K562 (cell line): Measurements from ENCODE around the gene CACNA2D3. TPM values are rescaled to one million over a fixed set of nuclear protein-coding genes. Genes with fewer than 3 reads are reported as not detected.

Experiments
- ATAC-seq: fragments of 200-7000 bp; cut with Tn5 transposase; 3 replicates; pipeline ENCODE4 v1.9.1; 2020; ENCODE audit warnings: moderate library complexity
- BruUV-seq: library from RNA; stranded (reverse); fragments of 400-500 nt; replicated peaks from 2 replicates; lab custom pipeline; 2021; lab: Mats Ljungman, UMichigan
- CTCF ChIA-PET: fragments of 300-600 bp; formaldehyde crosslinking; extraction: SDS; loops from one replicate; lab custom pipeline; 2021; ENCODE audit warnings: low intra/inter-chr PET ratio; lab: Yijun Ruan, JAX
- POLR2A ChIA-PET: fragments of 300-600, 350-650 bp; sonication (Branson Sonifier 250); formaldehyde crosslinking; extraction: SDS; loops from one replicate; lab custom pipeline; 2021; ENCODE audit warnings: antibody characterized with exemption, inconsistent platforms; lab: Yijun Ruan, JAX
- DNase-seq, 4 experiments: peaks; one replicate each; pipeline versions ENCODE4 v3.0.0 to v3.0.0-alpha.2; 2011 to 2018; ENCODE audit warnings: low spot score in 3 of 4, mixed read lengths in 3 of 4; ENCODE audit errors: extremely low read depth in 1 of 4
- FAIRE-seq: peaks from 2 replicates; lab custom pipeline; 2011; peaks lifted over from hg19 to GRCh38; lab: Jason Lieb, UNC
- H2AFZ ChIP-seq: 2 replicates; pipeline ENCODE4 v1.6.0; 2011; ENCODE audit warnings: low read depth, low read length, control low read depth, inconsistent platforms
- H3K27ac ChIP-seq: fragments of 200-600 bp; 3 replicates; pipeline ENCODE4 v1.8.0; 2011; ENCODE audit warnings: low read depth, mild to moderate bottlenecking, control low read depth, inconsistent platforms, low read length, moderate library complexity, mixed read lengths; ENCODE audit errors: extremely low read depth
- H3K27me3 ChIP-seq, 2 experiments: fragments of 300-600 bp in 1 of 2; 2 replicates in 1 of 2; 3 replicates in 1 of 2; pipeline versions ENCODE4 v1.6.0 to v1.8.0; 2011; ENCODE audit warnings: inconsistent platforms in 2 of 2, low read length in 2 of 2, mild to moderate bottlenecking in 1 of 2, mixed read lengths in 1 of 2, moderate library complexity in 1 of 2; ENCODE audit not compliant: control insufficient read depth in 2 of 2, insufficient read depth in 2 of 2
- H3K36me3 ChIP-seq: fragments of 300-600 bp; 3 replicates; pipeline ENCODE4 v1.8.0; 2011; ENCODE audit warnings: mild to moderate bottlenecking, low read length, inconsistent platforms; ENCODE audit not compliant: control insufficient read depth, insufficient read depth
- H3K4me1 ChIP-seq, 2 experiments: fragments of 200-600 bp in 1 of 2; replicated peaks in 1 of 2; 2 replicates in 1 of 2; 3 replicates in 1 of 2; pipeline versions ENCODE4 v1.5.1 to v1.8.0; 2011; ENCODE audit warnings: inconsistent platforms in 2 of 2, low read length in 2 of 2, mild to moderate bottlenecking in 1 of 2, mixed read lengths in 1 of 2, moderate library complexity in 1 of 2; ENCODE audit not compliant: control insufficient read depth in 2 of 2, insufficient read depth in 2 of 2
- H3K4me2 ChIP-seq: 2 replicates; pipeline ENCODE4 v1.6.1; 2011; ENCODE audit warnings: low read length, control low read depth, inconsistent platforms, mixed read lengths; ENCODE audit not compliant: insufficient read depth
- H3K4me3 ChIP-seq: fragments of 200-600 bp; sonication (generic), shearing (Covaris generic); 2 replicates; pipeline ENCODE4 v1.5.1; 2016; ENCODE audit warnings: control low read depth, inconsistent platforms
- H3K79me2 ChIP-seq: fragments of 200-600 bp; 3 replicates; pipeline ENCODE4 v1.8.0; 2011; ENCODE audit warnings: low read length, inconsistent platforms; ENCODE audit not compliant: control insufficient read depth, insufficient read depth
- H3K9ac ChIP-seq, 2 experiments: 2 replicates each; pipeline versions ENCODE4 v1.6.0 to v1.6.1; 2011; ENCODE audit warnings: low read depth in 2 of 2, low read length in 2 of 2, control low read depth in 1 of 2, inconsistent platforms in 1 of 2, mild to moderate bottlenecking in 1 of 2, mixed read lengths in 1 of 2; ENCODE audit not compliant: insufficient read depth in 1 of 2
- H3K9me1 ChIP-seq: one replicate; pipeline ENCODE4 v1.6.0; 2011; ENCODE audit warnings: inconsistent platforms, mild to moderate bottlenecking, low read length, moderate library complexity; ENCODE audit not compliant: control insufficient read depth, insufficient read depth
- H3K9me3 ChIP-seq: replicated peaks from 2 replicates; pipeline ENCODE4 v1.5.1; 2011; ENCODE audit warnings: low read depth, low read length, inconsistent platforms; ENCODE audit not compliant: control insufficient read depth, insufficient read depth
- H4K20me1 ChIP-seq: replicated peaks from 2 replicates; pipeline ENCODE4 v1.6.1; 2011; ENCODE audit warnings: low read length, inconsistent platforms, mixed read lengths; ENCODE audit not compliant: control insufficient read depth, insufficient read depth
- ARNT ChIP-seq, 2 experiments: fragments of 450-650 bp; IDR thresholded peaks; 2 replicates each; pipeline ENCODE4 v1.6.1; 2016; ENCODE audit warnings: mild to moderate bottlenecking in 1 of 2
- FOSL1 ChIP-seq: fragments of 200-800 bp; sonication (Bioruptor generic); conservative IDR thresholded peaks from 2 replicates; pipeline ENCODE4 v1.6.1; 2016; ENCODE audit warnings: missing genetic modification characterization, missing compliant biosample characterization
- HDAC3 ChIP-seq: fragments of 450-650 bp; IDR thresholded peaks from 2 replicates; pipeline ENCODE4 v1.6.1; 2018; ENCODE audit warnings: borderline replicate concordance, mild to moderate bottlenecking, moderate library complexity; ENCODE audit not compliant: partially characterized antibody
- MAZ ChIP-seq, 2 experiments: fragments of 450-650 bp in 1 of 2; sonication (generic) in 1 of 2; formaldehyde crosslinking; IDR thresholded peaks in 1 of 2; conservative IDR thresholded peaks in 1 of 2; 2 replicates each; pipeline versions ENCODE4 v1.4.0 to v1.5.0; 2020; ENCODE audit warnings: mild to moderate bottlenecking in 1 of 2, missing genetic modification reagents in 1 of 2
- RBM15 ChIP-seq: fragments of 200-400 bp; formaldehyde crosslinking; IDR thresholded peaks from 2 replicates; pipeline ENCODE4 v1.6.1; 2018; ENCODE audit warnings: mild to moderate bottlenecking, low read length, moderate library complexity; ENCODE audit not compliant: insufficient read depth
- U2AF1 ChIP-seq: fragments of 200-400 bp; formaldehyde crosslinking; optimal IDR thresholded peaks from 2 replicates; pipeline ENCODE3; 2017; ENCODE audit warnings: mild to moderate bottlenecking, low read depth, low read length, moderate library complexity
- ZNF785 ChIP-seq: fragments of 250-450 bp; sonication (Bioruptor Pico); IDR thresholded peaks from 2 replicates; pipeline ENCODE4 v1.4.0; 2020; ENCODE audit warnings: mild to moderate bottlenecking
- WGBS: fragments of 100-300 bp; shearing (Covaris generic); methylation state at CpG from one replicate; pipeline ENCODE4 v1.1.6; 2016; ENCODE audit warnings: low coverage, mixed read lengths; ENCODE audit not compliant: insufficient coverage; ENCODE audit errors: missing lambda C conversion rate; 5-methylcytosine and 5-hydroxymethylcytosine counted together
- in situ Hi-C: fragments of 300-500 bp; cut with MboI; formaldehyde crosslinking; loops from 4 replicates; pipeline ENCODE4 v1.15.0; 2018; ENCODE audit warnings: inconsistent platforms, mixed read lengths
- intact Hi-C: fragments of 100-400 bp; cut with micrococcal nuclease; formaldehyde crosslinking; loops from 2 replicates; pipeline ENCODE4 v1.14.2; 2022
- polyA plus RNA-seq, 8 experiments: library from polyadenylated mRNA; depleted of rRNA in 4 of 8; stranded (reverse) in 5 of 8; unstranded in 3 of 8; fragments of >200 nt; fragmentation: Nextera tagmentation in 2 of 8; fragmentation: Illumina TruSeq in 1 of 8; extraction: Ambion mirVana in 2 of 8; extraction: Trizol in 1 of 8; gene quantifications; 2 replicates each; pipeline versions ENCODE4 v1.2.1 to v1.2.3, GENCODE V29; 2011 to 2014; ENCODE audit warnings: inconsistent platforms in 1 of 8, missing spikeins in 1 of 8
- total RNA-seq, 7 experiments: library from RNA; depleted of rRNA in 6 of 7; stranded (reverse); fragments of >200 nt in 6 of 7; fragmentation: Illumina TruSeq in 2 of 7; extraction: Trizol in 2 of 7; gene quantifications; 2 replicates each; pipeline versions ENCODE4 v1.2.1 to v1.2.3, GENCODE V29; 2011 to 2021; ENCODE audit warnings: low replicate concordance in 1 of 7
- TF ChIP-seq, protein P1 (sequence below): fragments of 250-450 bp; sonication (Bioruptor Pico); IDR thresholded peaks from 2 replicates; pipeline ENCODE4 v1.8.0; 2021; ENCODE audit warnings: moderate library complexity, mild to moderate bottlenecking, inconsistent platforms
- TF ChIP-seq, protein P2 (sequence below): fragments of 250-450 bp; sonication (Bioruptor Pico); IDR thresholded peaks from 2 replicates; pipeline ENCODE4 v1.5.0; 2021; ENCODE audit warnings: mild to moderate bottlenecking, moderate library complexity

The CACNA2D3 gene
- total and polyA plus RNA-seq, 9 of the 15 experiments (the other 6 are each of a cell fraction or from before 2014, with no cell fraction given), result 0.01 TPM; not detected in 8

DNA sequence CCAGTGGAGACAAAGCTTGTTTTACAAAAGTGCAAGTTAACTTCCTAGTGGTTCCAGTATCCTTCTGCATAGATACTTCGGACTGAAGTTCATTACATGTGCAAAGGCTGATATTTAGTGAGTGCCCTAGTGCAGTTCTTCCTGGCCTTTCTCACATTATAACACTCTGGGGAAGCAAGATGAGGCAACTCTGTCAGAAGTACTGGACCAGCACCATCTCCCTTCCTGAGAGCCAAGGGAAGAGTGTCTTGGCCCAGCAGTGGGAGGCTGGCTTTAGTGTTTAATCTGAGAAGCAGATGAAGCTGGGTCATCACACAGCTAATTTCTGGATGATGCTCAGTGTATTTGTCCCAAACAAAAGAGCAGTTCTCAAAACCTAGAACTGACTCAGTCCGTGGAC, 397.7 kb downstream of the CACNA2D3 start:
- in situ Hi-C loops, result no loop called here
- DNase-seq (no peak), ATAC-seq (no peak), FAIRE-seq (no peak)
- ChIA-PET POLR2A (no interaction called here), CTCF (no interaction called here)
- H3K4me1 ChIP-seq, result no peaks in the 10 kb centered on the region
- whole genome bisulfite sequencing, result 0% methylated on average over 2 of the region's 2 CpGs
- no peak overlapping the region for H2AFZ ChIP-seq
- H3K36me3 ChIP-seq, result no peaks in the 10 kb centered on the region
- no TSS peak for BruUV-seq
- no peak overlapping the region for H3K9ac ChIP-seq
- no peaks in the 10 kb centered on the region for H3K9me1 ChIP-seq
- H3K9me3 ChIP-seq, result no peaks in the 10 kb centered on the region
- no peak overlapping the region for H3K4me2 ChIP-seq
- intact Hi-C loops, result no loop called here
- no peak for TF ChIP-seq HDAC3
- no peak for TF ChIP-seq MAZ (CRISPR knock-in tag; conservative IDR thresholded peaks at IDR 0.05 in 1 of 2, IDR thresholded peaks at IDR 0.05 in 1 of 2)
- TF ChIP-seq U2AF1, result no peak
- TF ChIP-seq, protein P1, sequence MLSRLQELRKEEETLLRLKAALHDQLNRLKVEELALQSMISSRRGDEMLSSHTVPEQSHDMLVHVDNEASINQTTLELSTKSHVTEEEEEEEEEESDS (CRISPR knock-in tag), result no peak
- TF ChIP-seq RBM15, result no peak
- TF ChIP-seq ZNF785, result no peak
- TF ChIP-seq, protein P2, sequence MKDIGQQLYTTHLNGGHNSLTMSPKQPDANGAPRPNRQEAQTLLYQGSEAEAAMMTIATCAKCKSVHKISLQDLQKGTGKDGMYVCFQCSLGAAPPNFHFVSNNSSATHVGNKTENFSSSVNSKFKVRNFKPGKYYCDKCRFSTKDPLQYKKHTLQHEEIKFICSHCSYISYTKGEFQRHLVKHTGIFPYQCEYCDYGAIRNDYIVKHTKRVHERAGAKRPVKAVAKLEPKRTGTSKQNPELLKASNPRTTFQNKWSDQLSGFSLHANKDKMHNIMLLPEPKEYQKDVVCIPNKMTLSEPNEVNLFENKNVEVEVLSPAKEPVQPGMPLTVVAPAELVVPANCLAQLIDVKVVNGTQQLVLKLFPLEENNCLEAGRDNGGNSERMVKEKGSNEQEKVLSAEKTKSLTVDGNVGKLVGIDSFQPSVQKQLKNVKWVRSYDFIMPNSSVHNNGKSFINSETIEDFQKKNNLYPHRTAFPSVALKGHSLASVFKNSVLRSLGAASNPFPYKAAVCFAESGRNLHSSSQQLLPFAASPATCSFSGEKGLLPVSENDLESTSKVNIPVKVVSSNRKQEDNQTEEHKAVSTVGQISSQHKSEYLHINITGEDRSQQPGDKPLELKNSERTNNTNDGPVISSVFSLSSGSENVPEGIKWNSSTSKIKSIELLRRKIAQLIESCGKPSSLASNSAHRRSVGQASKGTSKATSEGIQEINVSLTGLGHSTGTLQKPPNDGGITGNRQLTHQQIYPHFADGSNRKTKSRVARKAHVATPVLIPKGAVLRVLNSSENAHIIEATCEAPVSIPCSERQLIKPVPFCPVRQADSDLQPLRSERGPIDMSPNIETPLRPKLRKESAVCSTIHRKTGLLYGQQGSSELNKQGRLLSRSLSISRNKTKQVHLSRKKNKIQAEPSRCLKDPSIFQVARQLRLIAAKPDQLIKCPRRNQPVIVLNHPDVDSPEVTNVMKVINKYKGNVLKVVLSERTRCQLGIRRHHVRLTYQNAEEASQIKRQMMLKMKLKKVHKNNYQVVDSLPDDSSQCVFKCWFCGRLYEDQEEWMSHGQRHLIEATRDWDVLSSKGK, result no peak
- TF ChIP-seq FOSL1, result no peak
- TF ChIP-seq ARNT (IDR thresholded peaks at IDR 0.05), result no peak
- no peak overlapping the region for H3K4me3 ChIP-seq
- no peaks in the 10 kb centered on the region for H3K79me2 ChIP-seq
- H3K27me3 ChIP-seq, result no peaks in the 10 kb centered on the region
- H3K27ac ChIP-seq, result no peak overlapping the region
- H4K20me1 ChIP-seq, result no peaks in the 10 kb centered on the region
